Tibial nerve (tissue), 4 donors: Measurements from ENCODE around the gene CALCA. TPM values are rescaled to one million over a fixed set of nuclear protein-coding genes. Genes with fewer than 3 reads are reported as not detected.

Experiments
- DNase-seq, 2 donors: peaks; one replicate each; pipeline ENCODE4 v3.0.0-alpha.2; 2019; ENCODE audit warnings: low spot score in 2 of 2
- H3K27ac ChIP-seq, 4 donors: fragments of 200-600 bp; sonication (generic) in 3 of 4; one replicate each; pipeline ENCODE4 v1.5.1; 2017 to 2019; ENCODE audit warnings: mild to moderate bottlenecking in 1 of 4
- H3K27me3 ChIP-seq, 2 donors: fragments of 200-600 bp; sonication (generic) in 1 of 2; one replicate each; pipeline versions ENCODE4 v1.5.1 to v1.6.0; 2017 to 2019
- H3K36me3 ChIP-seq, 3 donors: fragments of 200-600 bp; sonication (generic); one replicate each; pipeline ENCODE4 v1.5.1; 2018 to 2019
- H3K4me1 ChIP-seq, 4 donors: fragments of 200-600 bp; sonication (generic) in 3 of 4; one replicate each; pipeline ENCODE4 v1.5.1; 2017 to 2019
- H3K4me3 ChIP-seq, 4 donors: fragments of 200-600 bp; sonication (generic) in 3 of 4; one replicate each; pipeline ENCODE4 v1.5.1; 2017 to 2019; ENCODE audit warnings: mild to moderate bottlenecking in 1 of 4, moderate library complexity in 1 of 4
- H3K9me3 ChIP-seq, 4 donors: fragments of 200-600 bp; sonication (generic) in 3 of 4; one replicate each; pipeline ENCODE4 v1.5.1; 2017 to 2019
- EP300 ChIP-seq, 2 donors: sonication (generic); formaldehyde crosslinking; IDR thresholded peaks; one replicate each; pipeline ENCODE4 v1.6.1; 2017; ENCODE audit warnings: antibody characterized with exemption in 2 of 2, mild to moderate bottlenecking in 1 of 2
- POLR2A ChIP-seq, 2 donors: fragments of 450-650 bp; IDR thresholded peaks; one replicate each; pipeline ENCODE4 v1.6.1; 2017; ENCODE audit warnings: antibody characterized with exemption in 2 of 2, mild to moderate bottlenecking in 2 of 2, moderate library complexity in 2 of 2
- WGBS, 2 donors: methylation state at CpG; one replicate each; pipeline ENCODE4 v1.1.5; 2018; 5-methylcytosine and 5-hydroxymethylcytosine counted together
- total RNA-seq, 4 donors: library from RNA; depleted of rRNA; stranded (reverse); fragments of >200 nt; gene quantifications; one replicate each; pipeline ENCODE4 v1.1.0, GENCODE V29; 2016
- TF ChIP-seq, protein P1 (sequence below), 5 experiments: fragments of 200-600 bp in 3 of 5; fragments of 450-650 bp in 2 of 5; sonication (generic) in 3 of 5; IDR thresholded peaks; one replicate each; pipeline ENCODE4 v1.5.1; 2016 to 2019; ENCODE audit warnings: antibody characterized with exemption in 5 of 5, mild to moderate bottlenecking in 3 of 5, moderate library complexity in 2 of 5

Gene CALCA
- total RNA-seq, 4 donors from 2014 or later = not detected

DNA sequence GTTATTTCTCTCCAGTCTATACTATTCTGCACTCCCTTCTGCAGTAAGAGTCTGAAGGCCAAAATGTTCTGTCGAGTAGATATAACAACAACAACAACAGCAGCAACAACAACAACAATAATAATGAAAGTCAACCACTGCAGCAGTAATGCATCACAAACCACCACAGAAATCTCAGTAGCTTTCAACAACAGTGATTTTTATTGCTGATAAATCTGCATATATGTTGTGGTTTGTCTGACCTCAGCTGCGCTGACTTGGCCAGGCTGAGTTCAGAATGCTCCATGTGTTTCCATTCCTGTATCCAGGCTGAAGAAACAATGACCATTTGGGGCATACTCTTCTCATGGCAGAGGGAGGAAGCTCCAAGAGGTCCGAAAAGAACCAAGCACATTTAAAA lies 47.8 kb downstream of the CALCA start:
- no peak overlapping the region for H3K27ac ChIP-seq
- H3K4me3 ChIP-seq = no peak overlapping the region
- DNase-seq = no peak
- no peaks in the 10 kb centered on the region for H3K27me3 ChIP-seq
- no peaks in the 10 kb centered on the region for H3K4me1 ChIP-seq
- H3K36me3 ChIP-seq = no peaks in the 10 kb centered on the region
- TF ChIP-seq POLR2A (IDR thresholded peaks at IDR 0.05) = no peak
- no peak for TF ChIP-seq EP300 (IDR thresholded peaks at IDR 0.05)
- TF ChIP-seq, protein P1, sequence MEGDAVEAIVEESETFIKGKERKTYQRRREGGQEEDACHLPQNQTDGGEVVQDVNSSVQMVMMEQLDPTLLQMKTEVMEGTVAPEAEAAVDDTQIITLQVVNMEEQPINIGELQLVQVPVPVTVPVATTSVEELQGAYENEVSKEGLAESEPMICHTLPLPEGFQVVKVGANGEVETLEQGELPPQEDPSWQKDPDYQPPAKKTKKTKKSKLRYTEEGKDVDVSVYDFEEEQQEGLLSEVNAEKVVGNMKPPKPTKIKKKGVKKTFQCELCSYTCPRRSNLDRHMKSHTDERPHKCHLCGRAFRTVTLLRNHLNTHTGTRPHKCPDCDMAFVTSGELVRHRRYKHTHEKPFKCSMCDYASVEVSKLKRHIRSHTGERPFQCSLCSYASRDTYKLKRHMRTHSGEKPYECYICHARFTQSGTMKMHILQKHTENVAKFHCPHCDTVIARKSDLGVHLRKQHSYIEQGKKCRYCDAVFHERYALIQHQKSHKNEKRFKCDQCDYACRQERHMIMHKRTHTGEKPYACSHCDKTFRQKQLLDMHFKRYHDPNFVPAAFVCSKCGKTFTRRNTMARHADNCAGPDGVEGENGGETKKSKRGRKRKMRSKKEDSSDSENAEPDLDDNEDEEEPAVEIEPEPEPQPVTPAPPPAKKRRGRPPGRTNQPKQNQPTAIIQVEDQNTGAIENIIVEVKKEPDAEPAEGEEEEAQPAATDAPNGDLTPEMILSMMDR (IDR thresholded peaks at IDR 0.05) = no peak
- no peaks in the 10 kb centered on the region for H3K9me3 ChIP-seq
- WGBS, 2 donors = 86 to 91% methylated on average over 3 of the region's 3 CpGs

Other genes with a start within 250 kb of the CALCA start
- 10 to 100 TPM; 11.7 to 16.5 (median 16.1) TPM for gene CYP2R1, start 80.1 kb downstream of the CALCA start, total RNA-seq
- under 1 TPM in 2 of 4 donors, not detected in 2; 0.42 to 0.90 TPM for gene CALCB, start 101.2 kb upstream of the CALCA start, total RNA-seq
- 10 to 100 TPM in 2 of 4 donors, 1 to 10 TPM in 2; 4.4 to 18.8 (median 7.8) TPM for gene INSC, start 142.6 kb upstream of the CALCA start, total RNA-seq